Measurements from ENCODE around the gene RASL12. TPM values are rescaled to one million over a fixed set of nuclear protein-coding genes. Genes with fewer than 3 reads are reported as not detected.

RASL12 gene
- total and polyA plus RNA-seq, 2 of the 4 experiments (the other 2 are of a cell fraction) = 0.18 to 0.22 TPM

DNA sequence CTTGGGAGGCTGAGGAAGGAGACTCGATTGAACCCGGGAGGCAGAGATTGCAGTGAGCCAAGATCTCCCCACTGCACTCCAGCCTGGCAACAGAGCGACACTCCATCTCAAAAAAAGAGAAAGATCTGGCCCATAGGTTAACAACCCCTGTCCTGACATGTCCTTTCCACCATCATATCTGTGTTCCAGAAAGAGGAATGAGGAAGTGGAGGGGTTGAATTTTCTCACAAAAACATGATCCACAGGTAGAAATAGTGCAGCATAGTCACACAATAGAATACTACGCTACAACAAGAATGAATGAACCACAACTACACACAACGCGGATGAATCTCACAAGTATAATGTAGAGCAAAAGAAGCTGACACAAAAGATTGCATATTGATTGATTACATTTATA is 27.3 kb downstream of the RASL12 start:
- Histone ChIP-seq H3K9me3 (ENCODE audit: control insufficient read depth, insufficient read depth, low read length) (no peaks in the 10 kb centered on the region), H4K91ac (ENCODE audit: insufficient read depth, low read depth, low read length) (no peak overlapping the region), H3K9me1 (ENCODE audit: insufficient read depth, low read length) (peaks cover 12% of the 10 kb centered on the region), H2BK15ac (ENCODE audit: low read depth, low read length) (no peak overlapping the region), H2BK20ac (ENCODE audit: low read depth, low read length) (no peak overlapping the region), H3K56ac (ENCODE audit: extremely low read depth, insufficient read depth, low read length) (no peak overlapping the region), H3K14ac (replicated peaks; ENCODE audit: low read depth, low read length) (no peak overlapping the region), H3K18ac (ENCODE audit: low read depth, low read length) (no peak overlapping the region), H3K36me3 (ENCODE audit: control insufficient read depth, insufficient read depth, low read length) (no peaks in the 10 kb centered on the region), H4K5ac (ENCODE audit: low read depth, low read length) (no peak overlapping the region), H3K4ac (ENCODE audit: low read depth, low read length) (no peak overlapping the region), H3K4me2 (ENCODE audit: low read depth, low read length) (no peak overlapping the region), H2AK5ac (ENCODE audit: low read depth, low read length) (no peak overlapping the region), H3K27me3 (ENCODE audit: control insufficient read depth, insufficient read depth, low read length) (no peaks in the 10 kb centered on the region), H2BK5ac (ENCODE audit: low read depth, low read length, poor library complexity, severe bottlenecking) (no peak overlapping the region), H2BK120ac (ENCODE audit: low read depth, low read length) (no peak overlapping the region), H3K23ac (ENCODE audit: low read depth, low read length) (no peak overlapping the region), H3K79me1 (ENCODE audit: low read depth in 1 of 2, low read length in 2 of 2) (no peaks in the 10 kb centered on the region), H4K8ac (ENCODE audit: low read depth in 2 of 2, low read length in 2 of 2) (no peak overlapping the region), H2AK9ac (replicated peaks; ENCODE audit: low read depth, low read length, poor library complexity) (no peak overlapping the region), H2AFZ (replicated peaks; ENCODE audit: low read length, poor library complexity) (no peak overlapping the region), H3K4me3 (ENCODE audit: insufficient read depth, low read depth, low read length) (no peak overlapping the region), H4K20me1 (ENCODE audit: insufficient read depth, low read length) (no peaks in the 10 kb centered on the region), H3K27ac (ENCODE audit: insufficient read depth, low read length) (no peak overlapping the region), H3K9ac (ENCODE audit: low read depth, low read length) (no peak overlapping the region), H3K4me1 (ENCODE audit: control insufficient read depth, insufficient read depth, low read length) (peaks cover 16% of the 10 kb centered on the region)
- dilution Hi-C loops (cut with HindIII; ENCODE audit: low sequenced_read_pairs, unreplicated experiment) (no loop called here), in situ Hi-C loops (cut with MboI; ENCODE audit: low sequenced_read_pairs) (no loop called here), intact Hi-C loops (cut with micrococcal nuclease) (no loop called here)
- ChIA-PET POLR2A (ENCODE audit: unreplicated experiment) (no interaction called here), CTCF (interaction anchor here (0.7 kb wide), 1 partner anchor 482 kb away, joined by 4 read pairs; no protein-coding TSS in a partner anchor)
- WGBS, 2 experiments (ENCODE audit: extremely low coverage in 2 of 2, insufficient read length in 1 of 2) = no CpG with 5 or more reads among the region's 6 CpGs
- DNase-seq (no peak), ATAC-seq (ENCODE audit: low read depth) (no peak)
- TF ChIP-seq MXI1 (IDR thresholded peaks at IDR 0.05; ENCODE audit: borderline replicate concordance, low read depth, low read length) (no peak), RFX5 (IDR thresholded peaks at IDR 0.05; ENCODE audit: low read depth, low read length) (no peak)
- TF ChIP-seq, protein P1, sequence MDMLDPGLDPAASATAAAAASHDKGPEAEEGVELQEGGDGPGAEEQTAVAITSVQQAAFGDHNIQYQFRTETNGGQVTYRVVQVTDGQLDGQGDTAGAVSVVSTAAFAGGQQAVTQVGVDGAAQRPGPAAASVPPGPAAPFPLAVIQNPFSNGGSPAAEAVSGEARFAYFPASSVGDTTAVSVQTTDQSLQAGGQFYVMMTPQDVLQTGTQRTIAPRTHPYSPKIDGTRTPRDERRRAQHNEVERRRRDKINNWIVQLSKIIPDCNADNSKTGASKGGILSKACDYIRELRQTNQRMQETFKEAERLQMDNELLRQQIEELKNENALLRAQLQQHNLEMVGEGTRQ (IDR thresholded peaks at IDR 0.05; ENCODE audit: low read depth, low read length) = no peak
- TF ChIP-seq, protein P2, sequence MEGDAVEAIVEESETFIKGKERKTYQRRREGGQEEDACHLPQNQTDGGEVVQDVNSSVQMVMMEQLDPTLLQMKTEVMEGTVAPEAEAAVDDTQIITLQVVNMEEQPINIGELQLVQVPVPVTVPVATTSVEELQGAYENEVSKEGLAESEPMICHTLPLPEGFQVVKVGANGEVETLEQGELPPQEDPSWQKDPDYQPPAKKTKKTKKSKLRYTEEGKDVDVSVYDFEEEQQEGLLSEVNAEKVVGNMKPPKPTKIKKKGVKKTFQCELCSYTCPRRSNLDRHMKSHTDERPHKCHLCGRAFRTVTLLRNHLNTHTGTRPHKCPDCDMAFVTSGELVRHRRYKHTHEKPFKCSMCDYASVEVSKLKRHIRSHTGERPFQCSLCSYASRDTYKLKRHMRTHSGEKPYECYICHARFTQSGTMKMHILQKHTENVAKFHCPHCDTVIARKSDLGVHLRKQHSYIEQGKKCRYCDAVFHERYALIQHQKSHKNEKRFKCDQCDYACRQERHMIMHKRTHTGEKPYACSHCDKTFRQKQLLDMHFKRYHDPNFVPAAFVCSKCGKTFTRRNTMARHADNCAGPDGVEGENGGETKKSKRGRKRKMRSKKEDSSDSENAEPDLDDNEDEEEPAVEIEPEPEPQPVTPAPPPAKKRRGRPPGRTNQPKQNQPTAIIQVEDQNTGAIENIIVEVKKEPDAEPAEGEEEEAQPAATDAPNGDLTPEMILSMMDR (conservative IDR thresholded peaks at IDR 0.05; ENCODE audit: low read depth, low read length) = no peak
- no TSS peak for BruUV-seq (replicated peaks)

Measured in IMR-90 (cell line).